ENCODE results near the gene HEATR5A.

DNA sequence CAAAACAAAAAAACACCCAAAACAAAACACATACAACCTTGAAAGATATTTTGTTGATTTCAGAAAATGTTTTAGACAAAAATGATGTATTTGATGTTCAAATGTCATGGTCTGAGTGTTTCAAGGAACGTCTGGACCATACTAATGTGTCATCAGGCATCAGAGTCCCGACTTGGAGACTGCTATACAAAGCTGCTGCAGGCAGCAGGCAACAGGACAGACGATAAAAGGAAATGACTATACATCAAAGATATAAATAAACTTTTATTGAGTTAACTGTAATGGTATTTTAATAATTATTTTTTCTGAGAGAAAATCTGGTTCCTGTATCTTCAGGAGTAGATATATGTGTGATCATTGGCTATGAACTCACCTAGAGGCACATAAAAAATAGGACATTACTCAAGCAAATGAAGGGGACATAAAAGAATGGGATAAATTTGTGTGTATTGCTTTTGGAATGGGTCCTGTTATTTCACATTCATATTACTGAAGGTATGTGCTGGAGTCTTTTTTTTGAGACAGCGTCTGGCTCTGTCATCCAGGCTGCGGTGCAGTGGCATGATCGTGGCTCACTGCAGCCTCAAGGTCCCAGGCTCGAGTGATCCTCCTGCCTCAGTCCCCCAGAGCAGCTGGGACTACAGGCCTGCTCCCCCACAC is 125.5 kb downstream of the HEATR5A start:
- no peak for TF ChIP-seq CTCF (IDR thresholded peaks at IDR 0.05)
- no peak for TF ChIP-seq POLR2A (IDR thresholded peaks at IDR 0.05)

Measured in prostate gland (tissue), 2 donors.